Amniotic stem cell (primary cell): Measurements from ENCODE around the gene TTC34.

Experiments used
- DNase-seq: peaks from one replicate; lab custom pipeline; 2025; lab: John Stamatoyannopoulos, UW

TTC34 gene

GRCh38 chr1:2828586-2829250 lies 27.2 kb upstream of the TTC34 start:
- no peak for DNase-seq

- no peak for DNase-seq
Measured at GRCh38 chr1:2826736-2827292, 25.3 kb upstream of the TTC34 start.

- DNase-seq = no peak
Measured at GRCh38 chr1:2826316-2826715, 24.8 kb upstream of the TTC34 start.

DNA sequence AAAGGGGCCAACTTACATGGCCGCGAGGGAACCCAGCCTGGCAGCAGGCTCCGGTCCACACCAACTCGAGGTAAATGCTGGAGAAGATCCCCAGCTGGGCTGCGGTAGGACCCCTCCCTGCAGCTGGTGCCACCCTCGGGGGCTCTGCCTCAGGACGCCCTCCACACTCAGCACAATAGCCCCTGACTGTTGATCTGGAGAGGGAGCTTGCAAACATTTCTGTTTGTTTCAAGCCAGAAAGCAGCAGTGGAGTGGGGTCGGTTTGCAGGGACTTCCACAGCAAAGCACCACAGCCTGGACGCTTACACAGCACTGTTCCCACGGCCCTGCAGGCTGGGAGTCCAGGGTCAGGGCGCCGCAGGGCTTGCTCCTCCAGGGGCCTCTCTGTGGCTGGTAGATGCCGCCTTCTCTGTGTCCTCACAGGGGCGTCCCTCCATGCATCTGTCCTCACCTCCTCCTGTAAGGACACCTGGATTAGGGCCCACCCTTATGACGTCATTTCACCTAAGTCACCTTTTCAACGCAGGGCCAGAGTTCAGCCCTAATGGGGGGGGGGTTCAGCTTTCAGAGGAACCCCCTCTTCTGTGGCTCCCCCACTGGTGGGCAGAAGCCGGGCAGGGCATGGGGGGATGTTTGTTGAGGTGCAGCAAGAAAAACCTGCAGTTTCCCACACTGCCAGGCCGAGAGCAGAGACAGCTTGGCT lies 24.1 kb upstream of the TTC34 start:
- DNase-seq = no peak

DNA sequence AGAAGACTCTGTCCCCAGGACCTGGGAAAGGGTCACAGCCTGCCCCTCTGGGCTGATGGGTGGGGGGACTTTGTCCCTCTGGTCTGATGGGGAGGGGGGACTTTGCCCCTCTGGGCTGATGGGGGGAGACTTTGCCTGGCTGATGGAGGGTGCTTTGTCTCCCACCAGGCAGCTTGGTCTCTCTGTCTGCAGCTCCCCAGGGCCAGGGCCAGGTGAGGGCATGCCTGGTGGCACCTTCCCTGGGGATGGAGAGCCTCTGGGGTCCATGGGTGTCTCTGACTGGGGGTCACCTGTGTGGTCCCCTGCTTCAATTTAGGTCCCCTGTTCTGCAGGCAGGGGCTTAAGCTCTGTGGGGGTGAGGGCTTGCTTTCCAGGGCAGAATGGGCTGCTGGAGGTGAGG lies 23.5 kb upstream of the TTC34 start:
- no peak for DNase-seq

- no peak for DNase-seq
Measured at GRCh38 chr1:2823921-2824610, 22.6 kb upstream of the TTC34 start.

- no peak for DNase-seq
Measured at GRCh38 chr1:2822621-2823145, 21.2 kb upstream of the TTC34 start.

- no peak for DNase-seq
Measured at GRCh38 chr1:2821966-2822620, 20.6 kb upstream of the TTC34 start.

- no peak for DNase-seq
Measured at GRCh38 chr1:2821373-2821955, 20.0 kb upstream of the TTC34 start.

DNA sequence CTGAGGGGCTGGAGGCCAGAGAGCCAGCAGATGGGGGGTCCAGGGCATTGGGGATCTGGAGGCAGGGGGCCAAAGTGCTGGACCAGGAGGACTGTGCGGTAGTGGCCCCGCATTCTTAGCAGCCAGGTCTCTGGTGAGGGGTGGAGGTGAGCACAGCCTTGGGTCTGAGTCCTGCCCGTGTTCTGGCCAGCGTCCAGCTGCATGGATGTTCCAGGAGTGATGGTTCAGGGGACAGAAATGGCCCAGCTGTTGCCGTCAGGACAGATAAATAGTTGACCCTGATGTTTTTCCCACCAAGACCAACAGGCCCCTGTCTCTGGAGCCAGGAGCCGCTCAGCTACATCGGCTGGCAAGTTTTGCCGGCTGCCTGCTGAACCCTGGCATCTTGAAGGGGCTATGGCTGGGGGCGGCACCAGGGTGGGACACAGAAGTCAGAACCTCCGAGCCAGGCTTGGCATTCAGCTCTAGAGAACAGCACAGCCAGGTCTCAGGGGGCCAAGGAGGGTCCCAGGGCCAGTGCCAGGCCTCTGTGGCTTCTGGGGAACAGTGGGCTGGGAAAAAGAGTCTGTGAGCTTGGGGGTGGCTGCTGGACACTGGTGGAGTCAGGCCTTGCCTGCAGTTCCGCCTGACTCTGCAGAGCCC lies 19.4 kb upstream of the TTC34 start:
- DNase-seq = no peak

- DNase-seq = no peak
Measured at GRCh38 chr1:2819831-2820730, 18.6 kb upstream of the TTC34 start.

DNA sequence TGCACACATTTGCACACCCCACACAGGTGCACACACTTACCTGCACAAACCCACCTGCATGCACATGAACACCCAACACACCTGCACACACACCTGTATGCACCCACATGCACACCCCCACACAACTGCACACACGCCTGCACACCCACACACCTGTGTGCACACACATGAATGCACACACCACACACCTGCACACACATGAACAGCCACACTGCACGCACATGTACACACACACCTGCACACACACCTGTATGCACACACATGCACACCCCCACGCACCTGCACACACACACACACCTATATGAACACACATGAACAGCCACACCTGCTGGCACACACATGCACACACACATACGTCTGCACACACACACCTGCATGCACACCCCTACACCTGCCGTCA lies 17.9 kb upstream of the TTC34 start:
- DNase-seq = no peak

- no peak for DNase-seq
Measured at GRCh38 chr1:2817784-2818564, 16.5 kb upstream of the TTC34 start.

DNA sequence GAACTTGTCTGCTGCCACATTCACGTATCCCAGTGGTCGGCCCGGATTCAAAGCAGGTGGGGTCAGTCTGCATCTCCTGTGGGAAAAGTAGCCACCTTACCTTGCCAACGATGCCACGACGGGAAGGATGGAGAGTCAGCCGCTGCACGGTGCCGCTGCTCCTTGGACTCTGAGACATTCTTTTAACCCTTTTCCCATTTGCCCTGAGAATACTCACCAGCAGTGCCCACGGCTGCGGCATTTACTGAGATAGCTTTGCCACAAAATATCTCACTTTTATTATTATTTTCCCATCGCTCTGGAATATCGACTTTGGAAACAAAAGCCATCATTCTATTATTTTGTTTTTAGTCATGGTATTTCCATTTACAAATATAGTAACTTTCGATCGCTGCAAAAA lies 15.3 kb upstream of the TTC34 start:
- no peak for DNase-seq

DNA sequence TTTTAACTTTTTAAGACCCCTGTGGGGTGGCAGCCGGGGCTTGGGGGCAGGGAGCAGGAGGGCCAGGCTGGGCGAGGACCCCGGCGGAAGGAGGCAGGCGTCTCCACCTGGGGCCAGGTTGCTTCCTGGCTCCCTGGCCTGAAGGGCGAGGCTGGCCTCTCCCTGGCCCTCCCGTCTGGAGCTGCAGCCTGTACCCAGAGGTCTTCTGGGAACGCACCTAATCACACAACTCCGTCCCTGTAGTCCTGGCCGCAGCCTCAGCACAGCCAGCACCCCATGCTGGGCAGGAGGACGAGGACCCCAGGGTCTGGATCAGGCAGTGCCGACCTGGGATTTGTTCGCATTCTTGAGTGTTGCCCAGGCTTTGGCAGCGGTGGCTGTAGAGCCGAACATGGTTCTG lies 14.1 kb upstream of the TTC34 start:
- no peak for DNase-seq

DNA sequence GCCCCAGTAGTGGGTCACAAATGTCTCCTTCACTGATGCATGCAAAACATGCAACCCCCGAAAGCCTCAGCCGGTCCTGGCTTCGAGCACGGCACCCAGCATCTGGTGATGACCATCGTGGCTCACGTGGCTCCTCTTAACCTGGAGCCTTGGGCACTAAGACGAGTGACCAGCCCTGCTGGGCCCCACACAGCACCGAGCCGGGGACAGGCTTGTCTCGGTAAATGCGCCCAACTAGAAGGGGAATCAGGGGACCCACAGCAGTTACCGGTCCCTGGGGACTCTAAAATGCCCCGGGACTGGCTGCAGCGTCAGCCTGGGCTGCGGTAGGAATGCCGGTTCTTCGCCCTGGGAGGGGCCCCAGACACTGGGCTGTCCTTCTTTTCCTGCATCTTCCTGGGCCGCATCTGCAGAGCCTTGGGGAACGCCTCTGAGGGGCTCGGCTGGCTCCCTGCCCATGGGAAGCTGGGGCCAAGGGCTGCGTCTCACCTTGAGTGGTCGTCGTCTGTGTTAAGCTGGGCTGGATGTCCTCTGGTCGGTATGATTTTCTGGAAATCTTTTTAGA lies 13.1 kb upstream of the TTC34 start:
- no peak for DNase-seq

GRCh38 chr1:2812939-2813653 lies 11.6 kb upstream of the TTC34 start:
- no peak for DNase-seq

DNA sequence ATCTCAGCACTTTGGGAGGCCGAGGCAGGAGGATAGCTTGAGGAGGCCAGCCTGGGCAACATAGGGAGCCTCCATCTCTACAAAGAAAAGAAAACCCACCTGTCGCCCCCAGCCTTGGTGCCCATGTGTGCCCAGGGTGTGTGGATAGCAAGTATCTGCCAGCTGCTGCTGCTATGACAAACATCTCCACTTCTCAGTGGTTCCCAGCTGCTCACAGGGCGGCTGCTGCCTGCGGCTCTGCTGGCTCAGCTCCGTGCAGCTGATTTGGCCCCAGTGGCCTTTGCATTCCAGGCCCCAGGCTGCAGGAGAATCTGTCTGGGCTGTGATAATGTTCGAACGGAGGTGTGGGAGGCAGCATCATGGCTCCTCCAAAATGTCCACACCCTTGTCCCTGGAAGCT lies 10.6 kb upstream of the TTC34 start:
- no peak for DNase-seq

DNA sequence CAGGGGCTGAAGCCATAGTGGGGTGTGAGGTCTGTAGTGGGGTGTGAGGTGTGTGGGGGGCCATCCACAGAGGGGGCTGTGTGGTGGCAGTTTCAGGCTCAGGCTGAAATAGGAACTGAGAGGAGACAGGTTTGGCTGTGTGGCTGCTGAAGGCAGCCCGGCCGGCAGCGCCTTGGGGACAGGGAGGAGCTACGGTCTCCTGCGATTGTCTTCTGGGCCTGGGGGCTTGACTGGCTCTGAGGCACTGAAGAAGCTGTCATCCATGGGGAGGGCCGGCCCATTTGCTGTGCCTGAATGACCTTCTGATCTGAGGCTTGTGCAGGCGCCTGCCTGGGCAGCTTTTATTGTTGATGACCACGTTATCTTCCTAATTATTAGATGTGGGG lies 10.0 kb upstream of the TTC34 start:
- DNase-seq = no peak
